SK-N-SH (cell line): ENCODE data around the gene ATP6V0C. TPM values are rescaled to one million over a fixed set of nuclear protein-coding genes. Genes with fewer than 3 reads are reported as not detected.

Experiments
- CTCF ChIA-PET: fragments of 300-600, 350-600 bp; formaldehyde crosslinking; extraction: SDS; loops from one replicate; lab custom pipeline; 2021; lab: Yijun Ruan, JAX
- POLR2A ChIA-PET: fragments of 350-600 bp; sonication (Branson Sonifier 250); formaldehyde crosslinking; extraction: SDS; loops from one replicate; lab custom pipeline; 2020; ENCODE audit warnings: antibody characterized with exemption, inconsistent platforms; lab: Yijun Ruan, JAX
- DNase-seq: peaks from one replicate; pipeline ENCODE4 v3.0.0; 2012
- H2AFZ ChIP-seq: fragments of 200-600 bp; sonication (generic); 2 replicates; pipeline ENCODE4 v1.8.1; 2016; ENCODE audit warnings: antibody characterized with exemption, mild to moderate bottlenecking, low read depth
- H3F3A ChIP-seq: fragments of 200-600 bp; sonication (generic); replicated peaks from 2 replicates; pipeline ENCODE3; 2016; ENCODE audit warnings: antibody characterized with exemption, mild to moderate bottlenecking; ENCODE audit not compliant: insufficient read depth
- H3K27ac ChIP-seq, 2 experiments: fragments of 200-500 bp in 1 of 2; fragments of 200-600 bp in 1 of 2; sonication (Bioruptor generic) in 1 of 2; sonication (generic), shearing (Covaris generic) in 1 of 2; 2 replicates each; pipeline versions ENCODE4 v1.5.1 to v1.6.1; 2014 to 2016; ENCODE audit warnings: low read depth in 2 of 2, inconsistent platforms in 1 of 2, low read length in 1 of 2, mild to moderate bottlenecking in 1 of 2, mixed read lengths in 1 of 2
- H3K27me3 ChIP-seq: fragments of 200-600 bp; sonication (generic), shearing (Covaris generic); 2 replicates; pipeline ENCODE4 v1.6.1; 2016; ENCODE audit warnings: mixed run types; ENCODE audit not compliant: insufficient read depth
- H3K36me3 ChIP-seq, 2 experiments: fragments of 200-500 bp in 1 of 2; fragments of 200-600 bp in 1 of 2; sonication (Bioruptor generic) in 1 of 2; sonication (generic) in 1 of 2; replicated peaks in 1 of 2; 2 replicates each; pipeline versions ENCODE3 to v1.5.1; 2014 to 2016; ENCODE audit warnings: low read length in 1 of 2, mild to moderate bottlenecking in 1 of 2; ENCODE audit not compliant: insufficient read depth in 2 of 2, control insufficient read depth in 1 of 2
- H3K4me1 ChIP-seq, 2 experiments: fragments of 200-500 bp in 1 of 2; fragments of 200-600 bp in 1 of 2; sonication (Bioruptor generic) in 1 of 2; sonication (generic), shearing (Covaris generic) in 1 of 2; 2 replicates each; pipeline versions ENCODE4 v1.5.1 to v1.6.1; 2014 to 2016; ENCODE audit warnings: low read depth in 1 of 2, low read length in 1 of 2, mixed run types in 1 of 2; ENCODE audit not compliant: insufficient read depth in 2 of 2, control insufficient read depth in 1 of 2
- H3K4me2 ChIP-seq: fragments of 200-600 bp; sonication (generic), shearing (Covaris generic); 2 replicates; pipeline ENCODE4 v1.6.1; 2017; ENCODE audit warnings: mixed run types
- H3K4me3 ChIP-seq, 2 experiments: fragments of 200-500 bp in 1 of 2; fragments of 200-600 bp in 1 of 2; sonication (Bioruptor generic) in 1 of 2; sonication (generic), shearing (Covaris generic) in 1 of 2; 2 replicates each; pipeline versions ENCODE4 v1.5.1 to v1.8.1; 2014 to 2016; ENCODE audit warnings: low read depth in 2 of 2, inconsistent platforms in 1 of 2, low read length in 1 of 2, mild to moderate bottlenecking in 1 of 2, mixed read lengths in 1 of 2, moderate library complexity in 1 of 2
- H3K79me2 ChIP-seq: fragments of 200-600 bp; sonication (generic); 2 replicates; pipeline ENCODE4 v1.8.1; 2017; ENCODE audit warnings: mild to moderate bottlenecking; ENCODE audit not compliant: insufficient read depth
- H3K9ac ChIP-seq: fragments of 200-600 bp; sonication (generic); 2 replicates; pipeline ENCODE4 v1.6.1; 2017; ENCODE audit warnings: mixed run types
- H3K9me2 ChIP-seq: fragments of 200-600 bp; sonication (generic); 2 replicates; pipeline ENCODE4 v1.6.1; 2017; ENCODE audit warnings: mixed run types
- H3K9me3 ChIP-seq: fragments of 200-600 bp; sonication (generic); 2 replicates; pipeline ENCODE4 v1.6.1; 2017; ENCODE audit warnings: mixed run types, mild to moderate bottlenecking, moderate library complexity
- H4K20me1 ChIP-seq: fragments of 200-600 bp; sonication (generic); 2 replicates; pipeline ENCODE4 v1.6.1; 2017; ENCODE audit warnings: mild to moderate bottlenecking, mixed run types; ENCODE audit not compliant: insufficient read depth
- CTCF ChIP-seq: fragments of 200-600 bp; sonication (generic); IDR thresholded peaks from 2 replicates; pipeline ENCODE4 v1.6.1; 2017; ENCODE audit warnings: antibody characterized with exemption, mild to moderate bottlenecking, moderate library complexity
- EP300 ChIP-seq, 2 experiments: IDR thresholded peaks; 2 replicates each; pipeline versions ENCODE4 v1.4.0 to v1.6.1; 2012; ENCODE audit warnings: borderline replicate concordance in 1 of 2, low read depth in 1 of 2, low read length in 1 of 2
- FOXJ3 ChIP-seq: sonication (generic); formaldehyde crosslinking; IDR thresholded peaks from 2 replicates; pipeline ENCODE4 v1.5.1; 2020; ENCODE audit warnings: mild to moderate bottlenecking, missing genetic modification reagents
- GABPA ChIP-seq: IDR thresholded peaks from 2 replicates; pipeline ENCODE4 v1.4.0; 2012; ENCODE audit warnings: low read depth, mild to moderate bottlenecking
- POLR2AphosphoS5 ChIP-seq: IDR thresholded peaks from 2 replicates; pipeline ENCODE4 v1.6.1; 2012; ENCODE audit warnings: low read depth, low read length
- REST ChIP-seq: IDR thresholded peaks from 2 replicates; pipeline ENCODE4 v1.6.1; 2012; ENCODE audit warnings: mild to moderate bottlenecking, low read depth, low read length, moderate library complexity
- TEAD4 ChIP-seq: IDR thresholded peaks from 2 replicates; pipeline ENCODE4 v1.4.0; 2012; ENCODE audit warnings: mild to moderate bottlenecking, borderline replicate concordance; ENCODE audit not compliant: insufficient read depth
- YY1 ChIP-seq: IDR thresholded peaks from 2 replicates; pipeline ENCODE4 v1.4.0; 2012; ENCODE audit warnings: low read depth, mild to moderate bottlenecking
- WGBS: methylation state at CpG from one replicate; pipeline ENCODE4 v1.1.6; 2017; ENCODE audit warnings: low lambda C conversion rate; 5-methylcytosine and 5-hydroxymethylcytosine counted together
- polyA plus RNA-seq, 3 experiments: library from polyadenylated mRNA; depleted of rRNA; stranded (reverse); fragments of >200 nt; gene quantifications; 2 replicates each; pipeline ENCODE4 v1.2.3, GENCODE V29; 2012

The ATP6V0C gene
- polyA plus RNA-seq, 1 of the 3 experiments (the other 2 are of a cell fraction) = 80.1 TPM

GRCh38 chr16:2518823-2519710 lies 5.3 kb downstream of the ATP6V0C start:
- WGBS = 88% methylated on average over 17 of the region's 39 CpGs
- CTCF ChIA-PET = interaction anchor here (1.1 to 1.8 kb wide), 4 partner anchors 12 to 21 kb away, joined by 3 to 5 read pairs (median 4); partner anchors contain the start of gene CEMP1
- H3K4me3 ChIP-seq = peak overlapping the region in 1 of 2 experiments; percentile 29; a peak in 1 of 4 replicates
- no peaks in the 10 kb centered on the region for H3K27me3 ChIP-seq
- no peaks in the 10 kb centered on the region for H3K9me3 ChIP-seq
- peaks cover 91% of the 10 kb centered on the region for H3K79me2 ChIP-seq
- no peaks in the 10 kb centered on the region for H3K9me2 ChIP-seq
- DNase-seq = peak; percentile 55
- peak overlapping the region; percentile 65 to 87; a peak in 3 of 4 replicates for H3K27ac ChIP-seq
- H3K9ac ChIP-seq = no peak overlapping the region; the same call in 1 of the 2 replicates
- H4K20me1 ChIP-seq = peaks cover 50% of the 10 kb centered on the region
- POLR2A ChIA-PET = interaction anchor here (1.1 kb wide), 1 partner anchor 50 kb away, joined by 4 read pairs; no protein-coding TSS in a partner anchor
- peaks cover 12 to 34% of the 10 kb centered on the region in 2 experiments; a peak in 3 of 4 replicates for H3K4me1 ChIP-seq
- peak overlapping the region; percentile 52; the same call in 1 of the 2 replicates for H3K4me2 ChIP-seq
- H3F3A ChIP-seq = peaks cover 7% of the 10 kb centered on the region
- H3K36me3 ChIP-seq = peaks cover 12 to 15% of the 10 kb centered on the region in 2 experiments
- TF ChIP-seq YY1 (no peak), EP300 (IDR thresholded peaks at IDR 0.05; ENCODE audit: borderline replicate concordance in 1 of 2, low read depth in 1 of 2, low read length in 1 of 2) (no peak), CTCF (0 out of 2 replicates have a peak, but pooled peaks have one; percentile 6)
- H2AFZ ChIP-seq = no peak overlapping the region

GRCh38 chr16:2519711-2520080 lies 5.9 kb downstream of the ATP6V0C start:
- POLR2A ChIA-PET = interaction anchor here (0.7 to 1.7 kb wide), 4 partner anchors 9 to 51 kb away, joined by 3 to 15 read pairs (median 4); partner anchors contain the start of gene CEMP1
- Histone ChIP-seq H3K9me2 (no peaks in the 10 kb centered on the region), H3K36me3 (peaks cover 16 to 21% of the 10 kb centered on the region in 2 experiments), H3K9ac (peak overlapping the region; percentile 65; the same call in 1 of the 2 replicates), H3K79me2 (peaks cover 87% of the 10 kb centered on the region), H3F3A (peaks cover 7% of the 10 kb centered on the region), H2AFZ (no peak overlapping the region), H3K4me2 (peak overlapping the region; percentile 52; the same call in 1 of the 2 replicates), H3K4me3 (peak overlapping the region in 1 of 2 experiments; percentile 29; a peak in 2 of 4 replicates), H3K27ac (peak overlapping the region; percentile 65 to 87), H3K9me3 (no peaks in the 10 kb centered on the region), H4K20me1 (peaks cover 48% of the 10 kb centered on the region), H3K4me1 (peaks cover 12 to 33% of the 10 kb centered on the region in 2 experiments; a peak in 3 of 4 replicates), H3K27me3 (no peaks in the 10 kb centered on the region)
- DNase-seq = no peak
- TF ChIP-seq TEAD4 (no peak), REST (no peak), GABPA (no peak), FOXJ3 (CRISPR knock-in tag) (no peak), POLR2AphosphoS5 (no peak)
- CTCF ChIA-PET = interaction anchor here (1.1 to 1.8 kb wide), 2 partner anchors 11 to 18 kb away, joined by 4 to 5 read pairs; partner anchors contain the start of gene CEMP1
- WGBS = 40% methylated on average over 21 of the region's 22 CpGs
